ENCODE data around the gene P2RY14.

The P2RY14 gene

DNA sequence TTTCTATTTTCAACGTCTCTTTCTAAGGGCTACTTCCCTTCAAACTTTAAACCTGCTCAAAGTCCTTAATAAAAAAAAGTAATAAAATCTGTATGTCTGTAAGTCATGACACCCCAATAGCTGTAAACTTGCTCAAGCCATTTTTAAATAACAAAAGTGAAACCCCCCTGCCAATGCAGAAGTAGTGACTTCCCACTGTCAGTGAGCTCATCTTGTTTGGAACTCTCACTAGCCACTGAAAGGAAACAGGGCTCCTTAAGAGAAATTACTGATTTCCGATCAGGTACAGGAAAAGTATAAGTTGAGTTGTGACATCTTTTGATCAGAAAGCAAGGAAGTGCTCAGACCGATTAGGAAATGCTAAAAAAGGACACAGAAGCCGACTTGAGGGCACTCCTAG is 47.7 kb downstream of the P2RY14 start:
- H3K36me3 ChIP-seq (ENCODE audit: control insufficient read depth, insufficient read depth, low read length), result no peaks in the 10 kb centered on the region
- H3K4me3 ChIP-seq (ENCODE audit: low read length), result no peak overlapping the region
- no peak for DNase-seq (ENCODE audit: low read depth, low spot score)
- no CpG with 5 or more reads among the region's 4 CpGs for WGBS (ENCODE audit: insufficient coverage, insufficient read length)
- no peaks in the 10 kb centered on the region; the same call in 1 of the 2 replicates for H3K27me3 ChIP-seq (ENCODE audit: control insufficient read depth, insufficient read depth, low read length)
- no peaks in the 10 kb centered on the region for H3K9me3 ChIP-seq (ENCODE audit: control insufficient read depth, insufficient read depth, low read length)
- H3K4me1 ChIP-seq (ENCODE audit: control insufficient read depth, insufficient read depth, low read length), result peaks cover 2% of the 10 kb centered on the region; the same call in 1 of the 2 replicates
- no peak overlapping the region for H3K27ac ChIP-seq (ENCODE audit: low read length)

DNA sequence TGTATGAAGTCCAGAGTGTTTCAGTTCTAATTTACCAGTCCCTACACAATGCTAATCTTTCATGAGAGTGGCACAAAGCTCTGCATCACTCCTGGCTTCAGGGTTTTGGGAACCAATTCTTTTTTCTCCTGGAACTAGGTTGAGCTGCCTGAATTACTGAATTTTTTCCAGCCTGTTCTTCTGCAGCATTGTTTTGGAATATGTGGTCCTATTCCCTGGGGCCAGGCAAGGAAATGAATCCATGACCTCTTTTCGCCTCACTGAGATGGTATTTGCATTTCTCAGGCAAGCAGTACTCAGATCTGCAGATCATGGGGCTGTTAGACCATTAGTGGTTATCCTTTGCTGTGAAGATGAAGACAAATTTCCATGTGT is 49.7 kb downstream of the P2RY14 start:
- no peak for DNase-seq (ENCODE audit: low read depth, low spot score)
- no peaks in the 10 kb centered on the region for H3K9me3 ChIP-seq (ENCODE audit: control insufficient read depth, insufficient read depth, low read length)
- H3K27me3 ChIP-seq (ENCODE audit: control insufficient read depth, insufficient read depth, low read length), result no peaks in the 10 kb centered on the region; the same call in 1 of the 2 replicates
- H3K36me3 ChIP-seq (ENCODE audit: control insufficient read depth, insufficient read depth, low read length), result no peaks in the 10 kb centered on the region
- H3K4me1 ChIP-seq (ENCODE audit: control insufficient read depth, insufficient read depth, low read length), result no peaks in the 10 kb centered on the region
- no peak overlapping the region for H3K4me3 ChIP-seq (ENCODE audit: low read length)
- no peak overlapping the region for H3K27ac ChIP-seq (ENCODE audit: low read length)
- no CpG with 5 or more reads among the region's 1 CpG for WGBS (ENCODE audit: insufficient coverage, insufficient read length)

DNA sequence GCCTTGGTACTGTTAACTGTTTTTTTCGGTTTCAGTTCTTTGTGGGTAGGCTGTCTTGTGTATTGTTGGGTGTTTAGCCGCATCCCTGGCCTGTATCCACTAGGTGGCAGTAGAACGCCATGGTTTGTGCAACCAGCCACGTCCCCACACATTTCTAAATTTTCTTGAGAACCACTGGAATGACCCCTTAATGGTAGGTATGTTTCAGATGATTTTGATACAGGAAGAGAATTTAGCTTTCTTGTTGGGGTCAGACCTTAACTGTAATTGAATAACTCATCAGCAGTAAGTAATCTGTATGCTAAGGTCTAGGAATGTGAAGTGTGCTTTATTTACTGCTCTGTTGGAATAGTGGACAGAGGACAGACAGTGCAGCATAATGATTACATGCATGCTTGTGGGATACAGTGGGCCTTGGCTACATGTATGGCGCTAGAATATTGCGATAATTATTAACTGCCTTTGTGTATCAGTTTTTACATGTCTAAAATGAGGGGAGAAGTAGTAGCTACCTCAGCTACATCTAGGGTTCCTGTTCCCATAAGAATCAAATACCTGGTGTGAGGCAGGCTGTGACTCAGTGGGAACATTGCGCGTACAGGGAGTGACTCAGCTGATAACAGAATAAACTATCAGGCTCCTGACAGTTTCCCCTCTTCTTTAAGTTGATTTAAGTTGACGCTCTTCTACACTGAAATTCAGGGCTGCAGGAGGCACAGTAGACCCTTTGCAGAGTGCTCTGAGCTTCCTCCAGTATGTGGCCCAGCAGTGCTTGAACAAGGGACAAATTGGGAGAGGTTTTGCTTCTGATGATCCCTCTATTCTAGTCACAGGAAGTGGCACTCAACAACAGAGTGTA is 50.3 kb downstream of the P2RY14 start:
- no peak overlapping the region for H3K27ac ChIP-seq (ENCODE audit: low read length)
- no peaks in the 10 kb centered on the region for H3K4me1 ChIP-seq (ENCODE audit: control insufficient read depth, insufficient read depth, low read length)
- H3K36me3 ChIP-seq (ENCODE audit: control insufficient read depth, insufficient read depth, low read length), result no peaks in the 10 kb centered on the region
- H3K9me3 ChIP-seq (ENCODE audit: control insufficient read depth, insufficient read depth, low read length), result no peaks in the 10 kb centered on the region
- no CpG with 5 or more reads among the region's 9 CpGs for WGBS (ENCODE audit: insufficient coverage, insufficient read length)
- no peak overlapping the region for H3K4me3 ChIP-seq (ENCODE audit: low read length)
- no peaks in the 10 kb centered on the region; the same call in 1 of the 2 replicates for H3K27me3 ChIP-seq (ENCODE audit: control insufficient read depth, insufficient read depth, low read length)
- DNase-seq (ENCODE audit: low read depth, low spot score), result peak; percentile 60

DNA sequence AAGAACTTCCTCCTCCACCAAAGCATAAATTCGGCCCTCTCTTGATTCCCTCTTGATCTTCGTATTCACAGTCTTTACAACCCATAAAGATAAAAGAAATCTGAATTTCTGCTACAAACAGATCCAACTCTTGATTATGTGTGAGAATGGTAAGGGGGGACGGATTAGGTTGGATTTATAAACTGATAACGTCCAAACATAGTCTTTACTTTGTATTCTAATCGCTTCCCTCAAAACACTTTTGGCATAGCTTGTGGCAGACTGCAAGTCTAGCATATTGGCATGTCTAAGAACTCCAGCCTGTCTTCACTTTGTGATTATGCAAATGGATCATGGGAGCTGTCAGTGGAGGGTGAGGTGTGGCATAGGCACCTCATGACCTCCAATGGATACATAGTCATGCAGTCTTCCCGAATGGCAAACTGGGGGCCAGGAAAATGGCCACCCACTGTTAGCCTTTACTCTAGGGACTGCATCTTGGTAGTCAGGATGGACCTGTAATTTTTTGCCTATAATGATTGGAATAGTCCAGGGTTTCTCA is 51.0 kb downstream of the P2RY14 start:
- Histone ChIP-seq H3K36me3 (ENCODE audit: control insufficient read depth, insufficient read depth, low read length) (no peaks in the 10 kb centered on the region), H3K4me1 (ENCODE audit: control insufficient read depth, insufficient read depth, low read length) (no peaks in the 10 kb centered on the region), H3K27ac (ENCODE audit: low read length) (no peak overlapping the region), H3K9me3 (ENCODE audit: control insufficient read depth, insufficient read depth, low read length) (no peaks in the 10 kb centered on the region), H3K27me3 (ENCODE audit: control insufficient read depth, insufficient read depth, low read length) (no peaks in the 10 kb centered on the region; the same call in 1 of the 2 replicates), H3K4me3 (ENCODE audit: low read length) (no peak overlapping the region)
- no peak for DNase-seq (ENCODE audit: low read depth, low spot score)
- no CpG with 5 or more reads among the region's 6 CpGs for WGBS (ENCODE audit: insufficient coverage, insufficient read length)

DNA sequence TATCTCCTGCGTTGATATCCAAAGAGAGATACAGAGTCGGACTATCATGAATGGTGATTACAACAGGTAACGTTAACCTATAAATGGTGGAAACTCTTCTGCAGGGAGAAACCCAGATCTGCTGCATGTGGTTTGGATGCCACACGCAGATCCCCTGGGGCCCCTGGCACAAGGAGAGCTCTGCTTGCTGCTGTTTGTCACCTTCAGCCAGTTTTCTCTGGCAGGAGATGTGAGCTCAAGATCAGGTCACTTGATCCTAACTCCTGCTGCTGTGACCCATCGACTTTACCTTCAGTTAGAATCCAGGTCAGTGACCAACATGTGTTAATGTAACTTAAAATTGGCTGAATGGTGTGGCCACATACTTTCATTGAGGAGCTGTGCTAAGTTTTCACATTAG is 51.5 kb downstream of the P2RY14 start:
- H3K4me1 ChIP-seq (ENCODE audit: control insufficient read depth, insufficient read depth, low read length), result no peaks in the 10 kb centered on the region
- H3K36me3 ChIP-seq (ENCODE audit: control insufficient read depth, insufficient read depth, low read length), result no peaks in the 10 kb centered on the region
- no CpG with 5 or more reads among the region's 5 CpGs for WGBS (ENCODE audit: insufficient coverage, insufficient read length)
- no peak for DNase-seq (ENCODE audit: low read depth, low spot score)
- H3K27ac ChIP-seq (ENCODE audit: low read length), result no peak overlapping the region
- H3K9me3 ChIP-seq (ENCODE audit: control insufficient read depth, insufficient read depth, low read length), result 0 out of 2 replicates have a peak, but pooled peaks cover under 1% of the 10 kb centered on the region
- no peaks in the 10 kb centered on the region; the same call in 1 of the 2 replicates for H3K27me3 ChIP-seq (ENCODE audit: control insufficient read depth, insufficient read depth, low read length)
- no peak overlapping the region for H3K4me3 ChIP-seq (ENCODE audit: low read length)

DNA sequence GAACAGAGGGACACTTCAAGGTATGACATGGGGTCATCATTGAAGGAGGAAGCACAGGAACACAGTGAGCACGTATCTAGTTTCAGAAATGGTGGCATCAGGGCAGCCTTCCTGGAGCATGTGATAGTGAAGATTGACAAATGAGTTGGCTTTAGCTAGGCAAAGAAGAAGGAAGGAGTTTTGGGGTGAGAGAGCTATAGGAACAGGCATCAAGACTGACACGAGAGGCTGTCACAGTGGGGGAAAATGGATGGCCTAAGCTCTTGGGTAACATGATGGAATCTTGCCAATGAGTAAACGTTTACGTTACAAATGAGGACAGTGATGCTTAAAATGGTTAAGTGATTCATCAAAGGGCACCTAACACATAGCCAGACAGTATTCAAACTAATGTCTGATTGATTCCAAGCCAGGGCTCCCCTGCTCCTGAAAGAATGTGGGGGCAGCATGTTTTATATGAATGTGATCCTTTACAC is 52.2 kb downstream of the P2RY14 start:
- Histone ChIP-seq H3K4me1 (ENCODE audit: control insufficient read depth, insufficient read depth, low read length) (no peaks in the 10 kb centered on the region), H3K4me3 (ENCODE audit: low read length) (no peak overlapping the region), H3K36me3 (ENCODE audit: control insufficient read depth, insufficient read depth, low read length) (no peaks in the 10 kb centered on the region), H3K27ac (ENCODE audit: low read length) (no peak overlapping the region), H3K9me3 (ENCODE audit: control insufficient read depth, insufficient read depth, low read length) (0 out of 2 replicates have a peak, but pooled peaks cover 1% of the 10 kb centered on the region), H3K27me3 (ENCODE audit: control insufficient read depth, insufficient read depth, low read length) (no peaks in the 10 kb centered on the region; the same call in 1 of the 2 replicates)
- no peak for DNase-seq (ENCODE audit: low read depth, low spot score)
- no CpG with 5 or more reads among the region's 4 CpGs for WGBS (ENCODE audit: insufficient coverage, insufficient read length)

DNA sequence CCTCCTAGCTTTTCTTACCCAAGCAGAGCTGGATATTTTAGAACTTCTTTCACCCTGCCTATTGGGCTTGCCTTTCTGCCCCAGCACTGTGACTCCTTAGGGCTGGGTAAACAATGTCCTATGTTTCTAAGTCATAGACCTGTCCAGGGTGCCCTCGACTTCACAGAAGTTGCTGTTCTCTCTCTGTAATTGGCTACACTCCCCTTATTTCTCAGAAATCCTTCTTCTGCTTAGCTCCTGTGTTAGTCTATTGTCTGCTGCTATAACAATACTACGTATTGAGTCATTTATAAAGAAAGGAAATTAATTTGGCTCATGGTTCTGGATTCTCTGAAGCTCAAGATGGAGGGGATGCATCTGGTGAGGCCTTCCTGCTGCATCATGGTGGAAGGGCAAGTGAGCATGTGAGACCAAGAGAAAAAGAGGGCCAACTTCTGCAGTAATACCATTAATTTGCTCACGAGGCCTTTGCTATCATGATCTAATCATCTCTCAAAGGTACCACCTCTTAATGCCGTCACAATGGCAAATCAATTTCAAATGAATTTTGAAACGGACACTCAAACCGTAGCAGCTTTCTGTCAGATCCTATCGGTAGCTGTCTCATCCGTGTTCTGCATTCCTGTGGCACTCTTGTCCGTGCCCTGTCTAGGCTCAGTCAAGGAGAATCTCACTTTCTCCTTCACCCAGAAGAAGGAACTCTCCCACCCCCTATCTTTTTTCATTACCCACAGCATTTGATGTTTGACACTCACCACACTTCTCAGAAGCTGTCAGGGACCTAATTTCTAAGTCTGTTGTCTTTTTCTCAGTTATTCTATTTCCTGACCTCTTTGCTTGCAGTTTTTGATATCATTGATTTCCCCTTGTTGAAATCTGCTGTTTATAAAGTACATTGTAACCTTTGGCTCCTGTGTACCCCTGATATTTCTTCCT is 53.0 kb downstream of the P2RY14 start:
- 0 out of 2 replicates have a peak, but pooled peaks cover 1% of the 10 kb centered on the region for H3K9me3 ChIP-seq (ENCODE audit: control insufficient read depth, insufficient read depth, low read length)
- no peaks in the 10 kb centered on the region; the same call in 1 of the 2 replicates for H3K27me3 ChIP-seq (ENCODE audit: control insufficient read depth, insufficient read depth, low read length)
- no peaks in the 10 kb centered on the region for H3K36me3 ChIP-seq (ENCODE audit: control insufficient read depth, insufficient read depth, low read length)
- no CpG with 5 or more reads among the region's 9 CpGs for WGBS (ENCODE audit: insufficient coverage, insufficient read length)
- no peak overlapping the region for H3K27ac ChIP-seq (ENCODE audit: low read length)
- H3K4me1 ChIP-seq (ENCODE audit: control insufficient read depth, insufficient read depth, low read length), result no peaks in the 10 kb centered on the region
- no peak overlapping the region for H3K4me3 ChIP-seq (ENCODE audit: low read length)
- no peak for DNase-seq (ENCODE audit: low read depth, low spot score)

DNA sequence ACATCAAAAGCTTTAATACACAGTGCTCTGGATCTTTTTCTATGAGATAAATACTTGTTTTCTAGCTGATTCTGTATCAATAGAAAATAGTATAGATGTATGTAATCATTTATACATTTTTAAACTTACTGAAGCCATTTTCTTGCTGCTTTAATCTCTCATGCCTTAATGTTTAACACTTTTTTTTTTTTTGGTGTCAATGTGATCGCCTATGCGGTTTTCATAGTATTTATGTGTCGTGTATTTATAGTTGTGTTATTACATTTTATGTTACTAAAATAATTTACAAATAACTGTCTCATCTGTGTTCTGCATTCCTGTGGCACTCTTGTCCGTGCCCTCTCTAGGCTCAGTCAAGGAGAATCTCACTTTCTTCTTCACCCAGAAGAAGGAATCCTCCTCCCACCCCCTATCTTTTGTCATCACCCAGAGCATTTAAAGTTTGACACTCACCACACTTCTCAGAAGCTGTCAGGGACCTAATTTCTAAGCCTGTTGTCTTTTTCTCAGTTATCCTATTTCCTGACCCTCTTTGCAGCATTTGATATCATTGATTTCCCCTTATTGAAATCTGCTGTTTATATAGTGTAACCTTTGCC is 54.0 kb downstream of the P2RY14 start:
- no peak for DNase-seq (ENCODE audit: low read depth, low spot score)
- no CpG with 5 or more reads among the region's 4 CpGs for WGBS (ENCODE audit: insufficient coverage, insufficient read length)
- H3K9me3 ChIP-seq (ENCODE audit: control insufficient read depth, insufficient read depth, low read length), result 0 out of 2 replicates have a peak, but pooled peaks cover 1% of the 10 kb centered on the region
- no peaks in the 10 kb centered on the region for H3K4me1 ChIP-seq (ENCODE audit: control insufficient read depth, insufficient read depth, low read length)
- no peak overlapping the region for H3K27ac ChIP-seq (ENCODE audit: low read length)
- no peaks in the 10 kb centered on the region; the same call in 1 of the 2 replicates for H3K27me3 ChIP-seq (ENCODE audit: control insufficient read depth, insufficient read depth, low read length)
- no peaks in the 10 kb centered on the region for H3K36me3 ChIP-seq (ENCODE audit: control insufficient read depth, insufficient read depth, low read length)
- H3K4me3 ChIP-seq (ENCODE audit: low read length), result no peak overlapping the region

DNA sequence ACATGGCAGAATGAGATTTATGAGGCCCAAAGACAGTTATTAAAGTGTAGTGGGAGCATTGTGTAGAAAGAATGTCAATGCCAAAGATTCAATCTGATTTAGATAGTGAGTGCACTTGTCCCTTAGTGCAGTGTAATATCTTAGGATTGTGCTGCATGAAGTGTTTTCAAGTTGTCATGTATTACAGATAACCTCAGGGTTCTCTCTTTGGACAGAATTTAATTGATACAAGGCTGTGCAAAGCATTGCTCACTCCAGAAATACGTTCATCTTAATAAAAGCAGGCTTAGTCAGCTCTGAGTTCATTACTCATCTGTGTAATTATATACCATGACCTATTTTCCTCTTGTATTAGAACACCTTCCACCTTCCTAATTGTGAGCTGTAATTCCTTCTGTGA is 59.3 kb downstream of the P2RY14 start:
- H3K27ac ChIP-seq (ENCODE audit: low read length), result no peak overlapping the region
- H3K9me3 ChIP-seq (ENCODE audit: control insufficient read depth, insufficient read depth, low read length), result 0 out of 2 replicates have a peak, but pooled peaks cover 1% of the 10 kb centered on the region
- peaks cover 3% of the 10 kb centered on the region; the same call in 1 of the 2 replicates for H3K4me1 ChIP-seq (ENCODE audit: control insufficient read depth, insufficient read depth, low read length)
- H3K27me3 ChIP-seq (ENCODE audit: control insufficient read depth, insufficient read depth, low read length), result no peaks in the 10 kb centered on the region
- H3K36me3 ChIP-seq (ENCODE audit: control insufficient read depth, insufficient read depth, low read length), result no peaks in the 10 kb centered on the region
- no peak overlapping the region for H3K4me3 ChIP-seq (ENCODE audit: low read length)
- no CpG with 5 or more reads among the region's 1 CpG for WGBS (ENCODE audit: insufficient coverage, insufficient read length)
- no peak for DNase-seq (ENCODE audit: low read depth, low spot score)

Measured in iPS DF 6.9 (cell line).